AG09319 (cell line): ENCODE results near the gene CCDC154.

Source experiments
- DNase-seq: peaks from one replicate; pipeline ENCODE4 v3.0.0-alpha.2; 2010; ENCODE audit warnings: low read depth; ENCODE audit errors: extremely low read depth
- CTCF ChIP-seq: IDR thresholded peaks from 2 replicates; pipeline ENCODE4 v1.5.1; 2011; ENCODE audit warnings: low read depth, mild to moderate bottlenecking, inconsistent platforms, low read length, moderate library complexity

The CCDC154 gene

GRCh38 chr16:1429012-1429411 is 15.3 kb downstream of the CCDC154 start:
- no peak for DNase-seq
- TF ChIP-seq CTCF: no peak

GRCh38 chr16:1428511-1428910 is 15.8 kb downstream of the CCDC154 start:
- peak; percentile 31 for TF ChIP-seq CTCF
- no peak for DNase-seq

- no peak for TF ChIP-seq CTCF
- no peak for DNase-seq
Observed at GRCh38 chr16:1427473-1428461, 16.6 kb downstream of the CCDC154 start.

GRCh38 chr16:1426734-1427471 is 17.5 kb downstream of the CCDC154 start:
- TF ChIP-seq CTCF: no peak
- DNase-seq: no peak

- DNase-seq: no peak
- TF ChIP-seq CTCF: no peak
Observed at GRCh38 chr16:1425616-1426370, 18.6 kb downstream of the CCDC154 start.

- TF ChIP-seq CTCF: no peak
Observed at GRCh38 chr16:1424028-1424427, 20.3 kb downstream of the CCDC154 start.

More at GRCh38 chr16:1424028-1424427, 20.3 kb downstream of the CCDC154 start:
- DNase-seq: no peak
